ENCODE results near the gene RFX4. TPM values are rescaled to one million over a fixed set of nuclear protein-coding genes. Genes with fewer than 3 reads are reported as not detected.

RFX4 gene
- total and polyA plus RNA-seq, 2 of the 8 experiments (the other 6 are each of a cell fraction or from before 2014, with no cell fraction given), result 0.06 TPM; not detected in 1

GRCh38 chr12:106709068-106709511 is 126.3 kb downstream of the RFX4 start:
- Histone ChIP-seq H3K9ac (replicated peaks in 1 of 4; ENCODE audit: extremely low read depth in 1 of 4, low read depth in 3 of 4, low read length in 3 of 4) (no peak overlapping the region), H3K4ac (replicated peaks; ENCODE audit: insufficient read length, low read depth, low read length) (no peak overlapping the region), H3K4me1 (replicated peaks in 1 of 4; ENCODE audit: control insufficient read depth in 3 of 4, insufficient read depth in 4 of 4, low read length in 3 of 4) (peaks cover 2 to 23% (median 19%) of the 10 kb centered on the region in 4 experiments; a peak in 5 of 7 replicates), H4K8ac (ENCODE audit: extremely low read depth, insufficient read depth, low read length) (no peak overlapping the region), H2BK20ac (ENCODE audit: low read length) (no peak overlapping the region), H3K4me3 (ENCODE audit: extremely low read depth in 1 of 4, insufficient read depth in 2 of 4, low read depth in 3 of 4, low read length in 4 of 4) (no peak overlapping the region), H2AK5ac (ENCODE audit: low read depth, low read length) (no peak overlapping the region), H3K79me2 (ENCODE audit: control insufficient read depth in 1 of 2, insufficient read depth in 2 of 2, low read length in 2 of 2) (no peaks in the 10 kb centered on the region), H3K36me3 (ENCODE audit: control insufficient read depth in 2 of 4, insufficient read depth in 4 of 4, low read length in 3 of 4) (no peaks in the 10 kb centered on the region), H3K27ac (ENCODE audit: low read depth, low read length) (no peak overlapping the region), H3K23me2 (ENCODE audit: low read depth, low read length) (no peaks in the 10 kb centered on the region; the same call in 1 of the 2 replicates), H2BK120ac (replicated peaks; ENCODE audit: low read depth, low read length) (no peak overlapping the region), H3K18ac (ENCODE audit: extremely low read depth, low read length) (no peak overlapping the region), H2AFZ (ENCODE audit: low read length) (no peak overlapping the region), H3K14ac (ENCODE audit: insufficient read length) (no peak overlapping the region), H2BK12ac (ENCODE audit: low read depth, low read length) (no peak overlapping the region), H3K9me3 (ENCODE audit: insufficient read depth in 2 of 2, low read depth in 1 of 2, low read length in 1 of 2) (no peaks in the 10 kb centered on the region), H3K27me3 (replicated peaks in 1 of 4; ENCODE audit: control insufficient read depth in 3 of 4, extremely low read depth in 1 of 4, insufficient read depth in 3 of 4, low read length in 3 of 4) (peaks cover 0 to 4% (median 0%) of the 10 kb centered on the region in 4 experiments; a peak in 1 of 7 replicates), H3K79me1 (ENCODE audit: low read depth, low read length) (no peaks in the 10 kb centered on the region), H3K56ac (replicated peaks; ENCODE audit: insufficient read length, low read depth, low read length) (no peak overlapping the region), H4K5ac (ENCODE audit: insufficient read length, low read depth, low read length) (no peak overlapping the region), H4K20me1 (replicated peaks in 1 of 2; ENCODE audit: control insufficient read depth in 1 of 2, insufficient read depth in 2 of 2, low read length in 2 of 2) (no peaks in the 10 kb centered on the region), H4K91ac (replicated peaks; ENCODE audit: insufficient read length, low read length) (no peak overlapping the region), H2BK15ac (ENCODE audit: low read length) (no peak overlapping the region), H3K23ac (ENCODE audit: insufficient read length) (no peak overlapping the region), H3K4me2 (ENCODE audit: insufficient read depth in 1 of 2, low read depth in 2 of 2, low read length in 2 of 2) (no peak overlapping the region), H2BK5ac (ENCODE audit: low read depth, low read length) (no peak overlapping the region)
- DNase-seq (ENCODE audit: low read depth in 1 of 2, low spot score in 2 of 2), result no peak
- ChIA-PET POLR2A (ENCODE audit: partially characterized antibody) (interaction anchor here (1.3 kb wide), 1 partner anchor 16 kb away, joined by 3 read pairs; no protein-coding TSS in a partner anchor), CTCF (ENCODE audit: partially characterized antibody) (interaction anchor here (0.6 to 2.3 kb wide), 13 partner anchors 11 to 132 kb away, joined by 3 to 6 read pairs (median 3); no protein-coding TSS in a partner anchor)
- 82% methylated on average over 8 of the region's 8 CpGs; no CpG with 5 or more reads in 1 of the 2 experiments for WGBS, 2 experiments (ENCODE audit: extremely low coverage in 1 of 2, insufficient coverage in 1 of 2, insufficient read length in 1 of 2, insufficient replicate concordance in 2 of 2, low coverage in 1 of 2, low lambda C conversion rate in 2 of 2, missing lambda C conversion rate in 1 of 2)
- FAIRE-seq, result no peak
- TF ChIP-seq CTCF (IDR thresholded peaks at IDR 0.05; ENCODE audit: control extremely low read depth in 1 of 3, insufficient read depth in 1 of 3, low read depth in 1 of 3, low read length in 3 of 3) (peak in 2 of 3 experiments; percentile 16 to 35; a peak in 2 of 4 replicates), KDM1A (IDR thresholded peaks at IDR 0.05; ENCODE audit: borderline replicate concordance, low read length) (no peak), RAD21 (IDR thresholded peaks at IDR 0.05 in 1 of 2, conservative IDR thresholded peaks at IDR 0.05 in 1 of 2; ENCODE audit: low read depth in 2 of 2, low read length in 2 of 2) (peak in 1 of 2 experiments; percentile 34; a peak in 1 of 4 replicates), POLR2AphosphoS5 (IDR thresholded peaks at IDR 0.05; ENCODE audit: low read depth, low read length) (no peak), CEBPB (IDR thresholded peaks at IDR 0.05; ENCODE audit: low read depth, low read length) (peak; percentile 50; the same call in 1 of the 2 replicates), PHF8 (conservative IDR thresholded peaks at IDR 0.05; ENCODE audit: low read depth, low read length) (no peak), CBX5 (IDR thresholded peaks at IDR 0.05; ENCODE audit: low read depth, low read length) (no peak), JUND (IDR thresholded peaks at IDR 0.05; ENCODE audit: low read length) (no peak), RBBP5 (IDR thresholded peaks at IDR 0.05; ENCODE audit: borderline replicate concordance, low read depth, low read length) (no peak), EP300 (IDR thresholded peaks at IDR 0.05; ENCODE audit: borderline replicate concordance in 1 of 2, low read depth in 2 of 2, low read length in 2 of 2) (no peak)
